GM18873 (cell line): ENCODE measurements around the gene CRIP2.

Experiments
- ATAC-seq: cut with Tn5 transposase; IDR thresholded peaks from one replicate; pipeline ENCODE4 v1.9.1; 2021; ENCODE audit warnings: mild to moderate bottlenecking, moderate library complexity, moderate number of reproducible peaks; ENCODE audit not compliant: unreplicated experiment, low FRiP score

CRIP2 gene

GRCh38 chr14:105486163-105486973 lies 11.7 kb downstream of the CRIP2 start, which contains the start of gene CRIP1:
TSS of gene CRIP1 (plus strand) at chr14:105486886. CDS start at chr14:105487260, 374 bp downstream.
- ATAC-seq, result no peak

GRCh38 chr14:105486974-105487448 lies 12.4 kb downstream of the CRIP2 start:
- ATAC-seq, result no peak

- no peak for ATAC-seq
Observed at GRCh38 chr14:105487449-105487985, 12.9 kb downstream of the CRIP2 start.

- no peak for ATAC-seq
Observed at GRCh38 chr14:105487986-105488777, 13.6 kb downstream of the CRIP2 start.

- no peak for ATAC-seq
Observed at GRCh38 chr14:105488781-105489541, 14.3 kb downstream of the CRIP2 start.

- no peak for ATAC-seq
Observed at GRCh38 chr14:105489542-105490266, 15.1 kb downstream of the CRIP2 start.

GRCh38 chr14:105490267-105490571 lies 15.6 kb downstream of the CRIP2 start:
- no peak for ATAC-seq

GRCh38 chr14:105490572-105491365 lies 16.1 kb downstream of the CRIP2 start, which contains the start of gene TEDC1:
TSS of gene TEDC1 (plus strand) at chr14:105491246. CDS start at chr14:105491376, 130 bp downstream.
- peak; percentile 76 for ATAC-seq

- ATAC-seq, result peak; percentile 2
Observed at GRCh38 chr14:105491366-105491973, 16.8 kb downstream of the CRIP2 start.

GRCh38 chr14:105492031-105492970 lies 17.7 kb downstream of the CRIP2 start:
- no peak for ATAC-seq

GRCh38 chr14:105492971-105493871 lies 18.6 kb downstream of the CRIP2 start:
- ATAC-seq, result no peak

GRCh38 chr14:105493921-105494605 lies 19.4 kb downstream of the CRIP2 start:
- ATAC-seq, result no peak

- no peak for ATAC-seq
Observed at GRCh38 chr14:105494606-105494929, 19.9 kb downstream of the CRIP2 start.

GRCh38 chr14:105495101-105495989 lies 20.7 kb downstream of the CRIP2 start:
- ATAC-seq, result no peak
